ENCODE data around the gene MYOC. TPM values are rescaled to one million over a fixed set of nuclear protein-coding genes. Genes with fewer than 3 reads are reported as not detected.

Gene MYOC
- total RNA-seq, 1 experiment from 2014 or later: not detected

DNA sequence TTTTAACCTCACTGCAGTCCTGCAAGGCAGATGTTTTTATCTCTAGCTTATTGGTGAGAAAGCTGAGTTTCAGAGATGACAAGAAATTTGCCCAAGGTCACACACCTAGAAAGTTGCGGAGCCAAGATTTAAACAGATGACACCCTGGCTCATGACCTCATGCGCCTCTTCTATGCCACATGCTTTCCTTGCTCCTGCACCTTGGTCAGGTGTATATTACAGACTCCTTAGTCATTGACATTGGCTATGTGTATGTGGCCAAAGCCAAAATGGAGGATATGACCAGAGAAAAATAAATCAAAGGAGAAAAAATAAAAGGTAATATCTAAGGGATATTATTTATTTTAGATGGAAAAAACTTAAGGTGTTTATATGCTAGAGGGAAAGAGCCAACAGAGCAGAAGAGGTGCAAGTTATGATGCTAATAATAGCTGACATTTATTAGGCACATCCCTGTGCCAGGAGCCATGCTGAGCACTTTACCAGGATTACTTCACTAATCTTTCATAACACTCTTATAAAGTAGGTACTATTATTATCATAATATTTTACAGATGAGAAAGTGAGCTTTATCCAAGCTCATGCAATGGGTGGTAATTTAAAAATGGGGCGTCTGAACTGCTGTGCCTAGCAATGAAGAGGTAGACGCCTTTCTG is 13.8 kb upstream of the MYOC start:
- Histone ChIP-seq H3K4ac (ENCODE audit: low read depth, low read length) (no peak overlapping the region), H4K91ac (ENCODE audit: insufficient read length, low read depth, low read length) (no peak overlapping the region), H3K4me2 (ENCODE audit: insufficient read depth, insufficient read length, low read length) (no peak overlapping the region), H3K9ac (ENCODE audit: extremely low read depth, insufficient read length, low read length) (no peak overlapping the region), H3K27ac (ENCODE audit: insufficient read length, low read depth, low read length) (no peak overlapping the region), H2AFZ (ENCODE audit: low read length) (no peak overlapping the region), H2BK20ac (ENCODE audit: low read depth, low read length, poor library complexity, severe bottlenecking) (no peak overlapping the region), H4K20me1 (ENCODE audit: control insufficient read depth, insufficient read depth, insufficient read length) (no peaks in the 10 kb centered on the region), H3K18ac (ENCODE audit: insufficient read length, low read depth, low read length) (no peak overlapping the region), H3K56ac (ENCODE audit: insufficient read length, low read depth, low read length) (no peak overlapping the region), H4K8ac (replicated peaks; ENCODE audit: insufficient read length, low read depth, low read length) (no peak overlapping the region), H2BK12ac (ENCODE audit: insufficient read length, low read depth, low read length) (no peak overlapping the region), H3K79me1 (ENCODE audit: insufficient read depth, low read depth, low read length, poor library complexity, severe bottlenecking) (no peaks in the 10 kb centered on the region), H3K27me3 (ENCODE audit: insufficient read depth, low read length) (no peaks in the 10 kb centered on the region), H3K23ac (ENCODE audit: insufficient read length, low read depth, low read length) (no peak overlapping the region), H3K79me2 (ENCODE audit: insufficient read depth, low read length) (no peaks in the 10 kb centered on the region), H2BK15ac (ENCODE audit: low read depth, low read length) (no peak overlapping the region), H3K14ac (ENCODE audit: insufficient read depth, low read length) (no peak overlapping the region), H4K5ac (ENCODE audit: insufficient read length, low read depth, low read length) (no peak overlapping the region), H2BK5ac (ENCODE audit: insufficient read length, low read length) (no peak overlapping the region), H3K4me1 (ENCODE audit: insufficient read depth, low read length) (no peaks in the 10 kb centered on the region; the same call in 1 of the 2 replicates), H3K9me3 (ENCODE audit: control insufficient read depth, low read depth, low read length) (no peaks in the 10 kb centered on the region), H2BK120ac (ENCODE audit: low read depth, low read length, poor library complexity, severe bottlenecking) (no peak overlapping the region), H2AK5ac (ENCODE audit: insufficient read length, low read length) (no peak overlapping the region), H3K23me2 (ENCODE audit: insufficient read length, low read depth, low read length, poor library complexity, severe bottlenecking) (no peaks in the 10 kb centered on the region), H3T11ph (ENCODE audit: low read length) (no peak overlapping the region)
- no peak for DNase-seq
- H3K9me3 Mint-ChIP-seq: no peaks in the 10 kb centered on the region
- TF ChIP-seq, protein P1, sequence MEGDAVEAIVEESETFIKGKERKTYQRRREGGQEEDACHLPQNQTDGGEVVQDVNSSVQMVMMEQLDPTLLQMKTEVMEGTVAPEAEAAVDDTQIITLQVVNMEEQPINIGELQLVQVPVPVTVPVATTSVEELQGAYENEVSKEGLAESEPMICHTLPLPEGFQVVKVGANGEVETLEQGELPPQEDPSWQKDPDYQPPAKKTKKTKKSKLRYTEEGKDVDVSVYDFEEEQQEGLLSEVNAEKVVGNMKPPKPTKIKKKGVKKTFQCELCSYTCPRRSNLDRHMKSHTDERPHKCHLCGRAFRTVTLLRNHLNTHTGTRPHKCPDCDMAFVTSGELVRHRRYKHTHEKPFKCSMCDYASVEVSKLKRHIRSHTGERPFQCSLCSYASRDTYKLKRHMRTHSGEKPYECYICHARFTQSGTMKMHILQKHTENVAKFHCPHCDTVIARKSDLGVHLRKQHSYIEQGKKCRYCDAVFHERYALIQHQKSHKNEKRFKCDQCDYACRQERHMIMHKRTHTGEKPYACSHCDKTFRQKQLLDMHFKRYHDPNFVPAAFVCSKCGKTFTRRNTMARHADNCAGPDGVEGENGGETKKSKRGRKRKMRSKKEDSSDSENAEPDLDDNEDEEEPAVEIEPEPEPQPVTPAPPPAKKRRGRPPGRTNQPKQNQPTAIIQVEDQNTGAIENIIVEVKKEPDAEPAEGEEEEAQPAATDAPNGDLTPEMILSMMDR (conservative IDR thresholded peaks at IDR 0.05): no peak
- H3K4me1 Mint-ChIP-seq: peaks cover 8 to 10% of the 10 kb centered on the region in 2 experiments
- no peak overlapping the region for H3K4me3 Mint-ChIP-seq
- no peaks in the 10 kb centered on the region for H3K36me3 Mint-ChIP-seq (ENCODE audit: insufficient read depth in 1 of 3, low read depth in 3 of 3)
- no peak overlapping the region for H3K27ac Mint-ChIP-seq
- WGBS (ENCODE audit: extremely low coverage, insufficient read length, low lambda C conversion rate): no CpG with 5 or more reads among the region's 4 CpGs
- no peaks in the 10 kb centered on the region; the same call in 1 of the 2 replicates for H3K27me3 Mint-ChIP-seq (ENCODE audit: low read depth)
